Measurements from ENCODE around the gene HKDC1. TPM values are rescaled to one million over a fixed set of nuclear protein-coding genes. Genes with fewer than 3 reads are reported as not detected.

Gene HKDC1
- polyA plus RNA-seq, 1 of the 3 experiments (the other 2 are of a cell fraction), result 0.10 TPM

GRCh38 chr10:69237528-69238159, 17.5 kb downstream of the HKDC1 start (continued):
- TF ChIP-seq TEAD4 (IDR thresholded peaks at IDR 0.05; ENCODE audit: borderline replicate concordance, insufficient read depth) (no peak), TCF12 (IDR thresholded peaks at IDR 0.05) (no peak), USF1 (IDR thresholded peaks at IDR 0.05; ENCODE audit: borderline replicate concordance, low read depth) (no peak), EP300 (IDR thresholded peaks at IDR 0.05; ENCODE audit: borderline replicate concordance in 1 of 2, low read depth in 1 of 2, low read length in 1 of 2) (no peak), EZH2phosphoT487 (IDR thresholded peaks at IDR 0.05; ENCODE audit: borderline replicate concordance, low read depth) (no peak), MEF2A (IDR thresholded peaks at IDR 0.05; ENCODE audit: borderline replicate concordance, low read depth) (no peak), RCOR1 (IDR thresholded peaks at IDR 0.05; ENCODE audit: low read length) (0 out of 2 replicates have a peak, but pooled peaks have one; percentile 27), ELF1 (IDR thresholded peaks at IDR 0.05) (no peak), CHD2 (IDR thresholded peaks at IDR 0.05; ENCODE audit: low read length, partially characterized antibody) (no peak)

- ChIA-PET CTCF (interaction anchor here (0.7 to 6.9 kb wide), 11 partner anchors 10 to 270 kb away, joined by 3 to 105 read pairs (median 3); no protein-coding TSS in a partner anchor), POLR2A (interaction anchor here (1.1 kb wide), 1 partner anchor 153 kb away, joined by 3 read pairs; no protein-coding TSS in a partner anchor)
- Histone ChIP-seq H3K9ac (no peak overlapping the region), H3K36me3 (replicated peaks in 1 of 2; ENCODE audit: control insufficient read depth in 1 of 2, insufficient read depth in 2 of 2, low read length in 1 of 2) (no peaks in the 10 kb centered on the region), H3K27ac (ENCODE audit: low read depth in 2 of 2, low read length in 1 of 2) (no peak overlapping the region), H3K4me1 (ENCODE audit: control insufficient read depth in 1 of 2, insufficient read depth in 2 of 2, low read depth in 1 of 2, low read length in 1 of 2) (no peaks in the 10 kb centered on the region), H3F3A (replicated peaks; ENCODE audit: insufficient read depth) (no peaks in the 10 kb centered on the region), H2AFZ (ENCODE audit: low read depth) (no peak overlapping the region), H3K79me2 (ENCODE audit: insufficient read depth) (no peaks in the 10 kb centered on the region), H3K9me2 (no peaks in the 10 kb centered on the region), H3K4me3 (ENCODE audit: low read depth in 2 of 2, low read length in 1 of 2) (no peak overlapping the region), H3K4me2 (no peak overlapping the region), H3K9me3 (no peaks in the 10 kb centered on the region), H3K27me3 (ENCODE audit: insufficient read depth) (no peaks in the 10 kb centered on the region), H4K20me1 (ENCODE audit: insufficient read depth) (no peaks in the 10 kb centered on the region)
- TF ChIP-seq RAD21 (IDR thresholded peaks at IDR 0.05; ENCODE audit: low read length) (no peak), TEAD4 (IDR thresholded peaks at IDR 0.05; ENCODE audit: borderline replicate concordance, insufficient read depth) (no peak), CHD2 (IDR thresholded peaks at IDR 0.05; ENCODE audit: low read length, partially characterized antibody) (no peak), ELF1 (IDR thresholded peaks at IDR 0.05) (no peak), FOXJ3 (CRISPR knock-in tag; IDR thresholded peaks at IDR 0.05) (no peak), REST (IDR thresholded peaks at IDR 0.05; ENCODE audit: low read depth, low read length) (no peak), YY1 (IDR thresholded peaks at IDR 0.05; ENCODE audit: low read depth) (no peak), USF1 (IDR thresholded peaks at IDR 0.05; ENCODE audit: borderline replicate concordance, low read depth) (no peak)
- no peak for DNase-seq
- 73% methylated on average over 3 of the region's 5 CpGs for WGBS (ENCODE audit: low lambda C conversion rate)
Measured at GRCh38 chr10:69239136-69239535, 19.0 kb downstream of the HKDC1 start.

All from SK-N-SH (cell line).